ENCODE results near the gene ENTPD1. TPM values are rescaled to one million over a fixed set of nuclear protein-coding genes. Genes with fewer than 3 reads are reported as not detected.

Gene ENTPD1
- total RNA-seq, 2 experiments from 2014 or later: 150 to 395 TPM

DNA sequence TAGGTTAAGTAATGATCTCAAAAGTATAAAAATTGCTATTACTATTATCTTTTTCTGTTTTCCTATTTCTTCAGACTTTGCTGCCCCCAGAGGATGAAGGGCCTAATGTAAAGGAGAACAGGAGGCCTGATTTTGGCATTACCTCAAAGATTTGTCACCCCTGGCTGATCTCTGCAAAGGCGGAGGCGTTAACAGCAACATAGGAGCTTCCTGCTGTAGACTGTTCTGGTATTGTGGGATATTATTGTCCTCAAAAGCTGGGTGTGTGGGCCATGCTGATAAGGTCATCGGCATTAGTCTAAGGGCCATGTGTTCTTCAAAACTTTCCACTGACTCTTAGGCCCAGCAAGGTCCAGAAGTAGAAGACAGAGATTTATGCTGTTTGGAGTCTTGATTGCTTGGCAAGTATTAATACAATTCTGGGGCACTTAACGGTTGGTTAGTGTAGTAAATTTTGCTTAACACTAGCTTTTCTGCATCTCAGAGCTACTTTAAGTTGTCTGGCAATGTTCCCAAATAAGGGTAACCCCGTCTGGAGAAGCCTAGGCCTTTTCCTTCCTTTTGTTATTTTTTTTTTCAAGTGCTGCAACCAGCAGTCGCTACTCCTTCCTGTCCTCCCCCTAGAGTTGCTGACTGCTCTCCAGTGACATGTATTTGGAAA is 14.0 kb upstream of the ENTPD1 start:
- H3K4me3 Mint-ChIP-seq: no peak overlapping the region
- peaks cover 20% of the 10 kb centered on the region for H3K27me3 Mint-ChIP-seq
- H3K36me3 Mint-ChIP-seq: peaks cover 22% of the 10 kb centered on the region
- H3K9me3 Mint-ChIP-seq (ENCODE audit: low read depth): peaks cover 7% of the 10 kb centered on the region
- no peak for ATAC-seq
- CTCF ChIA-PET: interaction anchor here (0.8 to 3.8 kb wide), 4 partner anchors 15 to 100 kb away, joined by 3 to 14 read pairs (median 3); partner anchors contain the start of gene TCTN3
- H3K4me1 Mint-ChIP-seq: peaks cover 38% of the 10 kb centered on the region
- DNase-seq: no peak
- no peak overlapping the region for H3K27ac Mint-ChIP-seq

- H3K9me3 Mint-ChIP-seq (ENCODE audit: low read depth): peaks cover 10% of the 10 kb centered on the region
- H3K4me1 Mint-ChIP-seq: peaks cover 38% of the 10 kb centered on the region
- H3K36me3 Mint-ChIP-seq: peaks cover 20% of the 10 kb centered on the region
- no peak overlapping the region for H3K4me3 Mint-ChIP-seq
- no peak for DNase-seq
- CTCF ChIA-PET: interaction anchor here (1.1 to 3.8 kb wide), 2 partner anchors 48 to 79 kb away, joined by 3 to 14 read pairs; partner anchors contain the start of gene TCTN3
- H3K27ac Mint-ChIP-seq: no peak overlapping the region
- peaks cover 19% of the 10 kb centered on the region for H3K27me3 Mint-ChIP-seq
- no peak for ATAC-seq
These were observed 13.5 kb upstream of the ENTPD1 start for GRCh38 chr10:95742485-95742884.

GRCh38 chr10:95742962-95743535 is 12.9 kb upstream of the ENTPD1 start:
- peaks cover 20% of the 10 kb centered on the region for H3K36me3 Mint-ChIP-seq
- H3K4me1 Mint-ChIP-seq: peaks cover 36% of the 10 kb centered on the region
- ATAC-seq (no peak), DNase-seq (no peak)
- peaks cover 11% of the 10 kb centered on the region for H3K9me3 Mint-ChIP-seq (ENCODE audit: low read depth)
- CTCF ChIA-PET: interaction anchor here (1.1 to 3.8 kb wide), 2 partner anchors 49 to 78 kb away, joined by 3 to 14 read pairs; partner anchors contain the start of gene TCTN3
- no peak overlapping the region for H3K27ac Mint-ChIP-seq
- no peak overlapping the region for H3K4me3 Mint-ChIP-seq
- H3K27me3 Mint-ChIP-seq: peaks cover 15% of the 10 kb centered on the region

- H3K27me3 Mint-ChIP-seq: peaks cover 14% of the 10 kb centered on the region
- no peak overlapping the region for H3K4me3 Mint-ChIP-seq
- H3K36me3 Mint-ChIP-seq: peaks cover 23% of the 10 kb centered on the region
- peaks cover 14% of the 10 kb centered on the region for H3K9me3 Mint-ChIP-seq (ENCODE audit: low read depth)
- no peak for ATAC-seq
- CTCF ChIA-PET: interaction anchor here (1.5 kb wide), 1 partner anchor 10 kb away, joined by 7 read pairs; the partner anchor contains the start of gene ENTPD1
- no peak overlapping the region for H3K27ac Mint-ChIP-seq
- no peak for DNase-seq
- peaks cover 15% of the 10 kb centered on the region for H3K4me1 Mint-ChIP-seq
These were observed 10.5 kb upstream of the ENTPD1 start for GRCh38 chr10:95745501-95745900.

GRCh38 chr10:95748349-95748748 is 7.6 kb upstream of the ENTPD1 start:
- peaks cover 27% of the 10 kb centered on the region for H3K36me3 Mint-ChIP-seq
- ATAC-seq: no peak
- CTCF ChIA-PET: no interaction called here

GRCh38 chr10:95755511-95756004 is 405 bp upstream of the ENTPD1 start:
- Mint-ChIP-seq H3K9me3 (ENCODE audit: low read depth) (peaks cover 6% of the 10 kb centered on the region), H3K4me3 (peak overlapping the region; percentile 89), H3K27ac (peak overlapping the region; percentile 95), H3K27me3 (peaks cover 5% of the 10 kb centered on the region), H3K4me1 (peaks cover 53% of the 10 kb centered on the region), H3K36me3 (peaks cover 49% of the 10 kb centered on the region)
- peak; percentile 74 for DNase-seq
- ATAC-seq: peak; percentile 37
- CTCF ChIA-PET: interaction anchor here (1.1 to 8.6 kb wide), 8 partner anchors 10 to 109 kb away, joined by 3 to 74 read pairs (median 8); partner anchors contain the start of gene TCTN3

More at GRCh38 chr10:95748349-95748748, 7.6 kb upstream of the ENTPD1 start:
- Mint-ChIP-seq H3K4me3 (no peak overlapping the region), H3K27me3 (peaks cover 14% of the 10 kb centered on the region), H3K27ac (no peak overlapping the region), H3K4me1 (no peaks in the 10 kb centered on the region), H3K9me3 (ENCODE audit: low read depth) (peaks cover 20% of the 10 kb centered on the region)
- DNase-seq: no peak

GRCh38 chr10:95756809-95757684 is 1.1 kb downstream of the ENTPD1 start:
- ATAC-seq (no peak), DNase-seq (no peak)
- H3K27me3 Mint-ChIP-seq: peaks cover 5% of the 10 kb centered on the region
- peak overlapping the region; percentile 95 for H3K27ac Mint-ChIP-seq
- peaks cover 65% of the 10 kb centered on the region for H3K4me1 Mint-ChIP-seq
- peaks cover under 1% of the 10 kb centered on the region for H3K9me3 Mint-ChIP-seq (ENCODE audit: low read depth)
- CTCF ChIA-PET: interaction anchor here (1.0 to 8.6 kb wide), 10 partner anchors 12 to 108 kb away, joined by 3 to 74 read pairs (median 8); partner anchors contain the start of gene TCTN3
- peak overlapping the region; percentile 89 for H3K4me3 Mint-ChIP-seq
- peaks cover 52% of the 10 kb centered on the region for H3K36me3 Mint-ChIP-seq

DNA sequence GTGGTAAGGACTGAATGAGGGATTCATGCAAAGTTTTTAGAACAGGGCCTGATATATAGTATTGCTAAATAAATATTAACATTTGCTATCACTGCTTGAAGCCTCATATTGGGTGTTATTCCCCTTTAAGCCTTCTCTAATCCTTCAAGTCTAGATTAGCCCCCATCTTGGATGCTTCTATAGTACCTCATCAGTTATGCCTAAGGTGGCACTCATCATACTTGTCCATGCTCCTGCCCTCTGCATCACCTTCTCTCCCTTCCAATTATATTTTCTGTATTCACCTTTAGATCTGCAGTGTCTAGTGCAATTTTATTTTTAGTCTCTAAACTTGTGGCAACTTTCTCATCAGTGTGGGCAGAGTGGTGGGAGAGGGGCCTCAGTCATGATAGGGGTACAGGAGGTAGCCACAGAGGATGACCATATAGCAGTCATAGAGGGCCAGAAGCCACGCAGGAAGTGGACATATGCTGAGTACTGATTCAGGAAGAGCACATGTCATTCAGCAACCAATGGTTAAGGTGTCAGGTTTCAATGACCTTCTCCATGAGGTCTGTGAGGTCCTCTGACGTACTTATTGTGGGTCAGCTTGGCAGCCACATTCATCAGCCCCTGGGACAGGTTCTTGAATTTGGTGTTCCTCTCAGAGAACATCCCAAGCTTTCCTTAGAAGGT is 2.5 kb downstream of the ENTPD1 start:
- H3K36me3 Mint-ChIP-seq: peaks cover 62% of the 10 kb centered on the region
- CTCF ChIA-PET: interaction anchor here (0.7 to 8.6 kb wide), 12 partner anchors 27 to 106 kb away, joined by 3 to 74 read pairs (median 8); partner anchors contain the start of gene TCTN3
- H3K27ac Mint-ChIP-seq: peak overlapping the region; percentile 95
- peak; percentile 59 for ATAC-seq
- peak overlapping the region; percentile 89 for H3K4me3 Mint-ChIP-seq
- peaks cover 73% of the 10 kb centered on the region for H3K4me1 Mint-ChIP-seq
- H3K27me3 Mint-ChIP-seq: peaks cover 5% of the 10 kb centered on the region
- H3K9me3 Mint-ChIP-seq (ENCODE audit: low read depth): no peaks in the 10 kb centered on the region
- DNase-seq: peak; percentile 80

GRCh38 chr10:95759233-95759826 is 3.4 kb downstream of the ENTPD1 start:
- peak overlapping the region; percentile 61 for H3K4me3 Mint-ChIP-seq
- H3K27ac Mint-ChIP-seq: peak overlapping the region; percentile 95
- DNase-seq (no peak), ATAC-seq (no peak)
- H3K9me3 Mint-ChIP-seq (ENCODE audit: low read depth): peaks cover 6% of the 10 kb centered on the region
- peaks cover 4% of the 10 kb centered on the region for H3K27me3 Mint-ChIP-seq
- CTCF ChIA-PET: interaction anchor here (0.6 to 8.6 kb wide), 8 partner anchors 24 to 105 kb away, joined by 3 to 74 read pairs (median 10); partner anchors contain the start of gene TCTN3
- H3K4me1 Mint-ChIP-seq: peaks cover 76% of the 10 kb centered on the region
- peaks cover 69% of the 10 kb centered on the region for H3K36me3 Mint-ChIP-seq

DNA sequence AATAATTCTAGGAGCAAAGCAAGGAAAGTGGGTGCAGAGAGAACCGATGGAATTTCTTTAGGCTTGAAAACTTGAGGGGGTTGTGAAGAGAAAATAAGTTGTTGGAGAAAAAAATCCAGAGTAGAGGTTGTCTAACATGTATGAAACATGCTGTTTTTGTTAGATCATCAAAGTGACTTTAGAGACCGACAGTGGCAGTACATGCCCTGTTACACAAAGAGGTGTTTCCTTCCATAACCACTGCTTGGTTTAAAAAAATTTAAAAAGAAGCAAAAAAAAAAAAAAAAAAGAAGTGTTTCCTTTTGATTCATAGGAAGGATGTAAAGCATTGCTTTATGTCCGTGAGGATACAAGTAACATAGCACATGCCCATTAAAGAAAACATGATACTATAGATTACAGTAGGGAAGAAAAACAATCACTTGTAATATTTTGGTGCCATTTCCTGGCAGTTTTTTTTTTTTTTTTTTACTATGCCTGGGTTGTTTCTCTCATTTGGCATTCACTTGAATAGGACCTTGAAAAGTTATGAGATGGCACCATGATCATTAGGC is 6.1 kb downstream of the ENTPD1 start:
- Mint-ChIP-seq H3K27me3 (no peaks in the 10 kb centered on the region), H3K4me3 (peak overlapping the region; percentile 65), H3K4me1 (peaks cover 57% of the 10 kb centered on the region), H3K36me3 (peaks cover 73% of the 10 kb centered on the region), H3K9me3 (ENCODE audit: low read depth) (peaks cover 15% of the 10 kb centered on the region), H3K27ac (peak overlapping the region; percentile 86)
- ATAC-seq: peak; percentile 12
- no peak for DNase-seq
- CTCF ChIA-PET: interaction anchor here (0.8 to 8.6 kb wide), 7 partner anchors 24 to 281 kb away, joined by 3 to 74 read pairs (median 3); partner anchors contain the start of genes CCNJ and TCTN3

GRCh38 chr10:95767884-95768556 is 12.1 kb downstream of the ENTPD1 start:
- CTCF ChIA-PET: no interaction called here
- H3K27me3 Mint-ChIP-seq: no peaks in the 10 kb centered on the region
- peak overlapping the region; percentile 65 for H3K27ac Mint-ChIP-seq
- ATAC-seq: peak; percentile 30
- peaks cover 15% of the 10 kb centered on the region for H3K9me3 Mint-ChIP-seq (ENCODE audit: low read depth)
- peaks cover 52% of the 10 kb centered on the region for H3K4me1 Mint-ChIP-seq
- H3K4me3 Mint-ChIP-seq: no peak overlapping the region
- DNase-seq: no peak
- H3K36me3 Mint-ChIP-seq: peaks cover 79% of the 10 kb centered on the region

All from activated CD8-positive, alpha-beta memory T cell treated with anti-CD3 and anti-CD28 coated beads, Interleukin-2, amount 10 ng/mL, durations not matched to agents 7 days and 5 days (primary cell).